Ovary (tissue), 3 donors: Measurements from ENCODE around the gene ZMYND10.

Source experiments
- CTCF ChIP-seq, 3 donors: fragments of 450-650 bp in 2 of 3; fragments of 200-600 bp in 1 of 3; IDR thresholded peaks; one replicate each; pipeline versions ENCODE4 v1.5.1 to v1.8.0; 2016 to 2022; ENCODE audit warnings: antibody characterized with exemption in 3 of 3, mild to moderate bottlenecking in 1 of 3
- EP300 ChIP-seq: sonication (generic); formaldehyde crosslinking; IDR thresholded peaks from one replicate; pipeline ENCODE4 v1.6.1; 2017; ENCODE audit warnings: antibody characterized with exemption
- POLR2A ChIP-seq: fragments of 450-650 bp; IDR thresholded peaks from one replicate; pipeline ENCODE4 v1.6.1; 2017; ENCODE audit warnings: antibody characterized with exemption, mild to moderate bottlenecking, moderate library complexity
- donor health status: DM: no; HTN: no; CAD: no.

GRCh38 chr3:50319894-50320625 is 25.5 kb downstream of the ZMYND10 start:
- no peak for TF ChIP-seq CTCF (IDR thresholded peaks at IDR 0.05)
- no peak for TF ChIP-seq POLR2A
- TF ChIP-seq EP300, result no peak
